ACC112 (cell line): ENCODE data around the gene SRRT.

Source experiments
- H2AFZ ChIP-seq: fragments of 200-600 bp; sonication (generic); one replicate; pipeline ENCODE4 v1.6.0; 2017; ENCODE audit warnings: antibody characterized with exemption, low read length; ENCODE audit not compliant: unreplicated experiment
- H3K27ac ChIP-seq: fragments of 200-600 bp; sonication (generic); 2 replicates; pipeline ENCODE4 v1.5.1; 2014; ENCODE audit warnings: low read depth, mild to moderate bottlenecking, antibody characterized with exemption, low read length, moderate library complexity
- H3K27me3 ChIP-seq: fragments of 200-600 bp; sonication (generic); 2 replicates; pipeline ENCODE4 v1.6.1; 2014; ENCODE audit warnings: mild to moderate bottlenecking, antibody characterized with exemption, low read length, moderate library complexity, mixed read lengths; ENCODE audit not compliant: insufficient read depth
- H3K36me3 ChIP-seq: fragments of 200-600 bp; sonication (generic); 2 replicates; pipeline ENCODE4 v1.6.1; 2016; ENCODE audit warnings: mild to moderate bottlenecking, antibody characterized with exemption, low read length, moderate library complexity, mixed read lengths; ENCODE audit not compliant: insufficient read depth
- H3K4me1 ChIP-seq: fragments of 200-600 bp; sonication (generic); one replicate; pipeline ENCODE4 v1.6.1; 2016; ENCODE audit warnings: low read length, mixed read lengths; ENCODE audit not compliant: insufficient read depth, unreplicated experiment, control insufficient read depth
- H3K4me3 ChIP-seq: fragments of 200-600 bp; sonication (generic); 2 replicates; pipeline ENCODE4 v1.5.1; 2014; ENCODE audit warnings: mild to moderate bottlenecking, low read depth, low read length
- H3K79me2 ChIP-seq: fragments of 200-600 bp; sonication (generic); one replicate; pipeline ENCODE4 v1.6.0; 2016; ENCODE audit warnings: low read length; ENCODE audit not compliant: control insufficient read depth, unreplicated experiment, insufficient read depth

The SRRT gene, protein sequence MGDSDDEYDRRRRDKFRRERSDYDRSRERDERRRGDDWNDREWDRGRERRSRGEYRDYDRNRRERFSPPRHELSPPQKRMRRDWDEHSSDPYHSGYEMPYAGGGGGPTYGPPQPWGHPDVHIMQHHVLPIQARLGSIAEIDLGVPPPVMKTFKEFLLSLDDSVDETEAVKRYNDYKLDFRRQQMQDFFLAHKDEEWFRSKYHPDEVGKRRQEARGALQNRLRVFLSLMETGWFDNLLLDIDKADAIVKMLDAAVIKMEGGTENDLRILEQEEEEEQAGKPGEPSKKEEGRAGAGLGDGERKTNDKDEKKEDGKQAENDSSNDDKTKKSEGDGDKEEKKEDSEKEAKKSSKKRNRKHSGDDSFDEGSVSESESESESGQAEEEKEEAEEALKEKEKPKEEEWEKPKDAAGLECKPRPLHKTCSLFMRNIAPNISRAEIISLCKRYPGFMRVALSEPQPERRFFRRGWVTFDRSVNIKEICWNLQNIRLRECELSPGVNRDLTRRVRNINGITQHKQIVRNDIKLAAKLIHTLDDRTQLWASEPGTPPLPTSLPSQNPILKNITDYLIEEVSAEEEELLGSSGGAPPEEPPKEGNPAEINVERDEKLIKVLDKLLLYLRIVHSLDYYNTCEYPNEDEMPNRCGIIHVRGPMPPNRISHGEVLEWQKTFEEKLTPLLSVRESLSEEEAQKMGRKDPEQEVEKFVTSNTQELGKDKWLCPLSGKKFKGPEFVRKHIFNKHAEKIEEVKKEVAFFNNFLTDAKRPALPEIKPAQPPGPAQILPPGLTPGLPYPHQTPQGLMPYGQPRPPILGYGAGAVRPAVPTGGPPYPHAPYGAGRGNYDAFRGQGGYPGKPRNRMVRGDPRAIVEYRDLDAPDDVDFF

DNA sequence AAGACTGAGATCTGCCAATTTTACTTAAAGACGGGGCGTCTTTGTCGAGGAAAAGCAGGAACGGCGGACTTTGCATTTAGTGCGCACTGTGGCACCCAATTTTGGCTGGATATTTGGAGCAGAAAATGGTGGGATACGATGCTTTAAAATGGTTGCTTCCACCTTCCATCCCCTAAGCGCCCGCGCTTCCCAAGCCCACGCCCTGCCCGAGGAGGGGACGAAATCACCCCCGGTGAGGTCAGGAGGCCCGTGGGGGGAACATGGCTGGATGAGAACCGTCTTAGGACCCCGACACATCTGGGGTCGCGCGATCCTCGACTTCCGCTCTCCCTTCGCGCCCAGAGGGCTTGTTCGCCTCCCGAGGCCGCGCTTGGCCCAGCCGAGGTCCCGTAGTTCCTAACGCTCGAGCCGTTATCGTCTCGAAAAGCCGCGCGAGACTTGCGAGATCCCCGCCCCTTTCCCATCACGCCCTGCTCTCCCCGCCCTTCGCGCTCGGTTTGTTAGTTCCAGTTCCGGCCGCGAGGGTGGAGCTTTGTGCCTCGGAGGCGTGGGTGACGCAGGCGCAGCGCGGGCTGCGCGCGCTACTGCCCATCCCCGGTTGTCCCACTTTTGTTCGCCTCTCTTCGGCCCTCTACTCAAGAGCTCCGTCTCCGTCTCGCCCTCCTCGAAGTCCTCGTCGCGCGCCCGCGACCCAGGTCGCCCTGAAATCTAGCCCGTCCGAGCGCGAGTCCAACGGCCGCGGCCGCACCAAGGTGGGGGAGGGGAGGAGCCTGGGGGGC lies at the start of gene SRRT:
Gene SRRT (plus strand): TSS at position 527 of the 779 bp plus-strand sequence. CDS start 488 bp downstream, outside the sequence.
- H3K36me3 ChIP-seq: peaks cover 34% of the 10 kb centered on the region
- peak within 1 kb of the TSS; percentile 76 for H2AFZ ChIP-seq
- no peaks in the 10 kb centered on the region for H3K27me3 ChIP-seq
- peak within 1 kb of the TSS; percentile 84 for H3K27ac ChIP-seq
- H3K4me3 ChIP-seq: peak within 1 kb of the TSS; percentile 93
- peaks cover 24% of the 10 kb centered on the region for H3K4me1 ChIP-seq
- H3K79me2 ChIP-seq: peaks cover 55% of the 10 kb centered on the region

DNA sequence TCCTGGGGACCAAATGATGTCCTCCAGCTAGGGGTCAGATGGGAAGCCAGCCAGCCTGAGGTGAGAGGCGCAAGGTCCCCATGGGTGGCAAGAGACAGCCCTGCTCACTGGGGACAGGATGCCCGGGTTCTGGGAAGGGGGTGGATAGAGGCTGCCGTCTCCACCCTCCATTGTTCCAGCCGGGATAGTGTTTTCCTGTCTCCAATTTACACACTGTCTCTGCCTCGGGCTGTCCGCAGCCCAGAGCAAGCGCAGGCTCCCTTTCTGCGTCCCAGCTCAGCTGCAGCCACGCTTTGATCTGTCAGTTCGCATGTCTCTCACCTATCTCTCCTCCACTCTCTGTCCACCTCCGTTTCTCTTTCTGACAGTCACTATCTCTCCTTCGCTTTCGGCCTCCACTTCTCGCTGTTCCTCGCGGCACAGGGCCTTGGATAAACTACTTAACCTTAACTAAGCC lies 49.7 kb upstream of the SRRT start:
- H2AFZ ChIP-seq: no peak overlapping the region
- peak overlapping the region; percentile 84 for H3K4me3 ChIP-seq
- peaks cover 3% of the 10 kb centered on the region for H3K79me2 ChIP-seq
- no peaks in the 10 kb centered on the region for H3K36me3 ChIP-seq
- no peak overlapping the region for H3K27ac ChIP-seq
- peaks cover 11% of the 10 kb centered on the region for H3K4me1 ChIP-seq
- no peaks in the 10 kb centered on the region for H3K27me3 ChIP-seq

- Histone ChIP-seq H2AFZ (peak overlapping the region; percentile 11), H3K27me3 (no peaks in the 10 kb centered on the region), H3K4me1 (peaks cover 11% of the 10 kb centered on the region), H3K27ac (no peak overlapping the region), H3K4me3 (peak overlapping the region; percentile 84), H3K79me2 (peaks cover 3% of the 10 kb centered on the region), H3K36me3 (no peaks in the 10 kb centered on the region)
Observed at GRCh38 chr7:100825751-100826513, 49.0 kb upstream of the SRRT start.

- Histone ChIP-seq H2AFZ (peak overlapping the region; percentile 80), H3K27ac (no peak overlapping the region), H3K27me3 (no peaks in the 10 kb centered on the region), H3K4me3 (peak overlapping the region; percentile 84), H3K4me1 (peaks cover 11% of the 10 kb centered on the region), H3K36me3 (no peaks in the 10 kb centered on the region), H3K79me2 (peaks cover 3% of the 10 kb centered on the region)
Observed at GRCh38 chr7:100826514-100827329, 48.2 kb upstream of the SRRT start.

- H3K4me3 ChIP-seq: peak within 1 kb of the TSS; percentile 84
- peaks cover 3% of the 10 kb centered on the region for H3K79me2 ChIP-seq
- peaks cover 11% of the 10 kb centered on the region for H3K4me1 ChIP-seq
- H3K27me3 ChIP-seq: no peaks in the 10 kb centered on the region
- H2AFZ ChIP-seq: peak within 1 kb of the TSS; percentile 80
- H3K36me3 ChIP-seq: no peaks in the 10 kb centered on the region
- no peak within 1 kb of the TSS for H3K27ac ChIP-seq
Observed at GRCh38 chr7:100827330-100828226, 47.3 kb upstream of the SRRT start, which contains the start of gene EPHB4. Gene EPHB4, minus strand, starts transcription at chr7:100827523. Its CDS starts 493 bp downstream, at chr7:100827030.

GRCh38 chr7:100829150-100829716 lies 45.7 kb upstream of the SRRT start:
- Histone ChIP-seq H3K4me3 (no peak overlapping the region), H3K79me2 (peaks cover 3% of the 10 kb centered on the region)

GRCh38 chr7:100830396-100830795 lies 44.5 kb upstream of the SRRT start:
- H3K4me3 ChIP-seq: no peak overlapping the region
- no peaks in the 10 kb centered on the region for H3K36me3 ChIP-seq
- H3K4me1 ChIP-seq: peaks cover 5% of the 10 kb centered on the region
- no peaks in the 10 kb centered on the region for H3K27me3 ChIP-seq
- no peak overlapping the region for H3K27ac ChIP-seq
- H3K79me2 ChIP-seq: no peaks in the 10 kb centered on the region
- no peak overlapping the region for H2AFZ ChIP-seq

More at GRCh38 chr7:100829150-100829716, 45.7 kb upstream of the SRRT start:
- Histone ChIP-seq H3K27me3 (no peaks in the 10 kb centered on the region), H3K27ac (no peak overlapping the region), H3K4me1 (peaks cover 11% of the 10 kb centered on the region), H2AFZ (no peak overlapping the region), H3K36me3 (no peaks in the 10 kb centered on the region)

- Histone ChIP-seq H3K4me1 (no peaks in the 10 kb centered on the region), H3K36me3 (no peaks in the 10 kb centered on the region), H3K4me3 (no peak overlapping the region), H3K79me2 (no peaks in the 10 kb centered on the region), H2AFZ (no peak overlapping the region), H3K27ac (no peak overlapping the region), H3K27me3 (no peaks in the 10 kb centered on the region)
Observed at GRCh38 chr7:100832281-100832633, 42.6 kb upstream of the SRRT start.
